ENCODE measurements around the gene FLT3LG.

FLT3LG gene, protein sequence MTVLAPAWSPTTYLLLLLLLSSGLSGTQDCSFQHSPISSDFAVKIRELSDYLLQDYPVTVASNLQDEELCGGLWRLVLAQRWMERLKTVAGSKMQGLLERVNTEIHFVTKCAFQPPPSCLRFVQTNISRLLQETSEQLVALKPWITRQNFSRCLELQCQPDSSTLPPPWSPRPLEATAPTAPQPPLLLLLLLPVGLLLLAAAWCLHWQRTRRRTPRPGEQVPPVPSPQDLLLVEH

DNA sequence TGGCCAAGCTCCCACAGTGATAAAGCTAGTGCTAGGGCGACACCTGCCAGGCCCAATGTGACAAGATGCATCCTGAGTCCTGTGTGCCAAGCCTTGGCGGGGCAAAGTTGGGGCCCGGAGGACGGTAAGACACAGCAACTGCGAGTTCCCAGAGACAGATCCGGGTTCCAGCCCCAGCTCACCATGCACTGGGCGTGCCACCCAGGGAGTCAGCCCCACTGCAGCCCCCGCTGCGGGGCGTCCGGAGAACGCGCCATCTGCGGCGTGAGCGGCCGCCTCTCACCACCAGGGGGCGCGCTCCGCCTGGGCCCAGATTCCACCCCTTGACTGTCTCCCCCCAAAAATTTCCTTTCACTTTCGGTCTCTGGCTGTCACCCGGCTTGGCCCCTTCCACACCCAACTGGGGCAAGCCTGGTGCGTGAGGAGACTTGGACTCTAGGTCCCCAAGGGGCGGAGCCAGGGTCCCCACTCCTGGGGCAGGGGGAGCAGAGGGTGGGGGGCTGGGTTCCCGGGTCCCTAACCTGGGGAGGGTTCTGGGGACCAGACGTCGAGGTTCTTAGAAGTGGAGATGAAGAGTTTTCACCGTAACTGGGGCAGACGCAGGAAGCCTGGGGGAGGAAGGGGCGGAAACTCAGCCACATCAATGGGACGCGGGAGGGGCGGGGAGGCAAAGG lies at the start of gene FLT3LG:
Gene FLT3LG (plus strand): TSS at position 348 of the 674 bp plus-strand sequence. CDS start 425 bp downstream, outside the sequence.
- DNase-seq (ENCODE audit: low spot score) = peak; percentile 96

DNA sequence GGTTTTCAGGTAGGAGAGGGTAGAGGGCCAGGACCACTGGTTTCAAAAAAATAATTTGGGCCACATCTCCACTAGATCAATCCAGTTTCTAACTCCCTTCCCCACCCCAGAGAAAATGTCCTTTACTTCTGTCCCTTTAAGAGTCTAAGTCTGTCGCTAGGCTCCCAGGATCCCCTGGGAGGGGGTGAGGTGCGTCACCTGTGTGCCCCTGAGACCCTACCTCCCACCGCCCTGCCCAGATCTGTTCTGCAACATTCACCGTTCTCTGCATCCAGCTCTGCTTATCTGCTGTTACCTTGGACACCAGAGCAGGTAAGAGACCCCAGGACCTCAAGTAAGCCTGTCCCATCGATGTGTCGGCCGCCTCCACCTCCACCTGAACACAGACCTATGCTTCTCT lies 48.8 kb upstream of the FLT3LG start, which contains the start of gene GFY:
Gene GFY (plus strand): TSS at position 211 of the 400 bp plus-strand sequence. CDS start 1,043 bp downstream, outside the sequence.
- DNase-seq (ENCODE audit: low spot score) = no peak

DNA sequence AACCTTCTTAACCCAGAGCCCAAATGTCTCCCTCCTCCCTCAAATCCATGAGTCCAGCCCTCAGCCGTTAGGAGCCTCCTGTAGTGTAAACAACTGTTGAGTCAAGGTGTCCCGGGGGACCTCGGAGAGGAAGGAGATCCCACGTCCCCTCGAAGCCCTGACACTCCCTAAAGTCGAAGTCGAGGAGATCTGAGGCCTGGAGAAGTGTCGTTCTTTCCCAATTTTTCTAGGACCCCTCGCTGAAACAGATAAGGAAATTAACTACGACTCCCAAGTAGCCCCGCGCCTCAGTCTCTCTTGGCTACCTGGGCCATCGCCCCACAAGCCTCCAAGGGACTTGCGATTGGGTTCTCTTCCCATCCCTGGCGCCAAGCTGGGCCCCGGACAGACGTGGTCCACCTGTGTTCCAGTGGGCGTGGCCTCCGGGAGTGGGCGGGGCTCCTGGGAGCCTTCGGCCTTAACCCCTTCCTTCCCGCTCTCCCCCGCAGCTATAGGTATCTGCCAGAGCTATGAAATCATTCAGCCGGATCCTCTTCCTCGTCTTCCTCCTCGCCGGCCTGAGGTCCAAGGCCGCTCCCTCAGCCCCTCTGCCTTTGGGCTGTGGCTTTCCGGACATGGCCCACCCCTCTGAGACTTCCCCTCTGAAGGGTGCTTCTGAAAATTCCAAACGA lies 48.0 kb upstream of the FLT3LG start:
- DNase-seq (ENCODE audit: low spot score) = no peak

DNA sequence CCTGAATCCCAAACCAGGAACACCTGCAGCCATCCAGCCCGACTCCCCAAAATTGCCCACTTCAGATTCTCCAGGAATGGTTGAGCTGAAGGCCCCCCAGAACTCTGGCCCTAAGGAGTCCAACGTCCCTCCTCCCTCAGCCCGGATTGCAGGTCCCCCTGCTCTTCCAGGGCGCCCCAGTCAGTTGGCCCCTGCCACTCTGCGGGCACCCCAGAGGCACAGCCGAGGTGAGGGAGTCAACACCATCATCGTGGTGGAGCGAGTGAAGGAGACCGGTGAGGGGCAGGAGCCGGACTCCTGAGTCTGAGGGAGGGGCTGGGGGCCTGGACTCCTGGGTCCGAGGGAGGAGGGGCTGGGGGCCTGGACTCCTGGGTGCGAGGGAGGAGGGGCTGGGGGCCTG lies 46.7 kb upstream of the FLT3LG start:
- no peak for DNase-seq (ENCODE audit: low spot score)

DNA sequence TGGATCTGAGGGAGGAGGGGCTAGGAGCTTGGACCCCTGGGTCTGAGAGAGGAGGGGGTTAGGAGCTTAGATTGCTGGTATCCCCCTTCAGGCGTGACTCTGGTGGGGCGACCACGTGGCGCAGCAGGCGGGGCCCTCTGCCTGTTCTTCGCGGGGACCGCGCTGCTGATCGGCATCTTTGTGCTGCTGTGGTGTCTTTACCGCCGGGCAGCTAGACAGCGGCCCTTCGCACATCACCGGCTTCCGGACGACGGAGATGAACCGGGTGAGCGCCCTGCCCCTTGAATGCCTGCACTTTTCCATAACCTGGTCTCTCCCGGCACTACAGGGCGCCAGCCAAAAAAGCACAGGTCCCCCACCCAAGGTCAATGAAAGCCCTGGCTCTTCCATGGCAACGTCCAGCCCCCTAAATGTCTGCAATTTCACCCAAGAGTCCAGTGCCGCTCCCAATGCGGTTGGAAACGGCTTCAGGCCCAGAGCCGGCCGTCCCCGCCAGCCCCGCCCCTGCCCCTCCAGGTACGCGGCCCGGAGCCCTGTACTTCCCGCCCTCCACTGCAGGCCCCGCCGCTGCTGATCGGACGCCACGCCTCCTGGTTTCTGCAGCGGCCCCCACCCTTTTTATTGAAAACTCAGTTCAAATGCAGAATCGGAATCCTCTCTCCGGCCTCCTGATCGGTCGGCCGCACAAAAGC lies 46.0 kb upstream of the FLT3LG start:
- no peak for DNase-seq (ENCODE audit: low spot score)

DNA sequence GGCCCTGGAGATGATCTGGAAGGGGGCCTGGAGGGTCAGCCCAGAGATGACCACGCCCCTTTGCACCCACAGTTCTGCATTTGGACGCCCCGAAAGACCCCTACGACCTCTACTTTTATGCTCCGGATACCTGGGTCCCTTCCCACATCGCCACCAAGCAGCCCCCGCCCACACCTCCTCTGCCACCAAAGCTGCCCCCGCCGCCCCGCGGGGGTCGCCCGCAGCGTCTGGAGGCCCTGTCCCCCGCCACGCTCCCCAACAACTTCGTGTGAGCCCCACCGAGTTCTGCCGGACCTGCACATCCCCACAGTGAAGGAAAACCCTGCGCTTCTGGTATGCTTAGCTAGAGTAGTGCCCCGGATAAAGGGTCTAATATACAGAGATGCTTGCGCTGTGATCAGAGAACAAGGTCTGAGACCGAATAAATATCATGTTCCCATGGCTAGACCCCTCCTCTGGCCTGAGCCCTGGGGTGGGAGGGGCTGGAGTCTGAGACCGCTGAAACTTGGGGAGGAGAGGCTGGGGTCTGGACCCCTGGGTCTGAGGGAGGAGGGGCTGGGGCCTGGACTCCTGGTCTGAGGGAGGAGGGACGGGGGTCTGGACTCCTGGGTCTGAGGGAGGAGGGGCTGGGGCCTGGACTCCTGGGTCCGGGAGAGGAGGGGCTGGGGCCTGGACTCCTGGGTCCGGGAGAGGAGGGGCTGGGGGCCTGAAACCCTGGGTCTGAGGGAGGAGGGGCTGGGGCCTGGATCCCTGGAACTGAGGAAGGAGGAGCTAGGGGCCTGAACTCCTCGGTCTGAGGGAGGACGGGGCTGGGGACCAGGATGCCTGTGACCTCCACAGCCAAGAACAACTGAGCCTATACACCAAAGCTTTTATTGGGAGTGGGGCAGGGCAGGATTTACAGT lies 45.2 kb upstream of the FLT3LG start:
- no peak for DNase-seq (ENCODE audit: low spot score)

DNA sequence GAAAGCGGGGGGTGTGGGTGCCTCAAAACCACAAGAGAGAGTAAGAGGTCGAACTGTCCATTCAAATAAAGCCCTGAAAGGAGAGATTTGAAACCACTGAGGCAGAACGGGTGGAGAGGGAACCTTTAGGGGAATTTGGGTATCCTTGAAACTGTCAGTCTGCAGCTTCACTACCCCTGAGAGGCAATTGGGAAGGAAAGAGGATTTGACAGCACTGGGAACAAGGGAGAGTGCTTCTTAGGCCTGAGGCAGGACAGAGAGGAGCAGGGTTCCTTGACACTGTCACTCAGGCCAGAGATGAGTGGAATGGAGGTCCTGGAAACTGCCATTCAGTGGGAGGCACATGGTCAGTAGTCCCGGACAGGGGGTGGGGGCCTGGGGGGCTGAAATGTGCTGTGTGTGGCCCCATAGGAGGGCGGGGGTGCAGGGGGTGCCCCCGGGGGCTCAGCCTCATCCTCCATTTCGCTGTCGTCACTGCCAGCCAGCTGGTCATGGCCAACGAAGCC lies 43.8 kb upstream of the FLT3LG start:
- DNase-seq (ENCODE audit: low spot score) = no peak

DNA sequence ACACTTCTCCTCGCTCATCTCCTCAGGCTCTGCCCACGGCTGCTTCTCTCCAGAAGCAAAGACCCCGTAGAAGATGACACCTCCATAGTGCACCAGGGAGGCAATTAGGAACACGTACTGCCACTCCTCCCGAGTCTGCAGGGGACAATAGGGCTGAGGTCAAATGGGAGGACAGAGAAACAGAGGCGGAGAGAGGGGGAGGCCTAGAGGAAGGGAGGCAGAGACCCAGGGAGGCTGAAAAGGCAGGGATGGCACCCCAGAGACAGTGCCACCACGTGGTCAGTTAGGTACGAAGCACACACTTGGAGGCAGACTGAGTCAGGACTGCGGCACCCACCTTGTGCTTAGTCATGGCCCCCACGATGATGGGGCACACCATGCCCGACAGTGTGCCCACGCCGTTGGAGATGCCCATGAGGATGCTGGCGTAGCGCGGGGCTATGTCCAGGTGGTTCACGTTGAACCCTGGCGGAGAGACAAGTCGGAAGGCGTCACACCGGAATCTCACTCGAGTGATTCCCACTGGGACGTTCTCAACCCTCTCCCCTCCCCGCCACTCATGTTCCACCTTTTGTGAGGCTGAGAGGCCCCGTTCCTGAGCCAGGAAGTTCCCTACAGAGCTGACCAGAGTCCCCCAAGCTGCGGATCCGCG lies 43.2 kb upstream of the FLT3LG start:
- no peak for DNase-seq (ENCODE audit: low spot score)

DNA sequence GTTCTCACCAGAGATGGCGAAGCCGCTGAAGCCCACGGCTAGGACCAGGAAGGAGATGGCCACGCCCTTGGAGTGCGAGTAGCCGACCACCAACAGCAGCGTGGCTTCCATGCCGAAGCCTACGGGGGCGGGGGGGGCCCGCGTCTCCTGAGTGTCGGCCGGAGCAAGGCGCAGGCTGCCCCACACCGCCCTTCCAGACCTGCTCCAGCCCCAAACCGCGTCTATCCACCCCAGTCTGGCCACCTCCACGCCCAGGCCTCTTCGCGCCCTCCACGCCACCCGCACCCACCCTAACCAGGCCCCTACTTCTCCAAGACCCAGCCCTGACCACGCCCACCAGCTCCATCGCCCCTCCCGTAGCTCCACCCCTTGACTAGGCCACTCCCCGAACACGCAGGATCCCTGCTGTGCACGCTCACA lies 42.7 kb upstream of the FLT3LG start:
- DNase-seq (ENCODE audit: low spot score) = no peak

DNA sequence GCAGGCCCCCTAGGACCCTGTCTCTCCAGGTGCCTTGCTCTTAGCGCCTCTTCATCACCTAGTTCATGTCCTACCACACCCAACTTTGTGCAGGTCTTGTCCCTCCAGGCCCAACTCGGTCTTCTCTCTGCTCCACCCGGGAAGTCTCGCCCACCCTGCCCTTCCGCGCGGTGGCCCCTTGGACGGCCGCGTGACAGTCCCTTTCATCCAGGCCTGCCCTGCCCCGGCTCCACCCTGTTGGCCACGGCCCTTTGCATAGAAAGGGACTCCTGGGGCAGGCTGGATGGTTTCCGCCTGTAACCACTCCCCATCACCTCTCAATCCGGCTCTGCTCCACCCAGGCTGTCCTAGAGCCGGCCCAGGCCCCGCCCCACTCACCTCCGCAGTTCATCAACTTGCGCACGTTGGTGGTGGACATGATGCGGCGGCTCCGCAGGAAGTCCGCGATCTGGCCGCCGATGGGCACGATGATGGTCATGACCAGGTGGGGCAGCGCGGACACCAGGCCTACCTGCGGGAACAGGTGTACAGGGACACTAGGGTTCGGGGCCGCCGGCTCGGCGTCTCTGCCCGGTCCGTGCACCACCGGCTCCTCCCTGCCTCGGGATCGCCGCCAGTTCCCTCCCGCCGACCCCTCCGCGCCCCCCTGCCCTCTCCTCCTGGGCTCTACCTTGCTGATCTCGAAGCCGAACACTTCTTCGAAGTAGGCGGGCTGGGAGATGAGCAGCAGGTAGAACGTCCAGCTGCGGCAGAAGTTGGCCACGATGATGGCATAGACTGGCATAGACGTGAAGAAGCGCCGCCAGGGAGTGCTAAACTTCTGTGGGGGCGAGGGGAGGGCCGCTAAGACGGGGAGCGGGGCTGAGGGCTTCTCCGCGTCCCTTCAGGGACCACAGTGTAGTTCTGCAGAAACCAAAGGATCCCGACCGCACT lies 41.6 kb upstream of the FLT3LG start:
- DNase-seq (ENCODE audit: low spot score) = no peak

DNA sequence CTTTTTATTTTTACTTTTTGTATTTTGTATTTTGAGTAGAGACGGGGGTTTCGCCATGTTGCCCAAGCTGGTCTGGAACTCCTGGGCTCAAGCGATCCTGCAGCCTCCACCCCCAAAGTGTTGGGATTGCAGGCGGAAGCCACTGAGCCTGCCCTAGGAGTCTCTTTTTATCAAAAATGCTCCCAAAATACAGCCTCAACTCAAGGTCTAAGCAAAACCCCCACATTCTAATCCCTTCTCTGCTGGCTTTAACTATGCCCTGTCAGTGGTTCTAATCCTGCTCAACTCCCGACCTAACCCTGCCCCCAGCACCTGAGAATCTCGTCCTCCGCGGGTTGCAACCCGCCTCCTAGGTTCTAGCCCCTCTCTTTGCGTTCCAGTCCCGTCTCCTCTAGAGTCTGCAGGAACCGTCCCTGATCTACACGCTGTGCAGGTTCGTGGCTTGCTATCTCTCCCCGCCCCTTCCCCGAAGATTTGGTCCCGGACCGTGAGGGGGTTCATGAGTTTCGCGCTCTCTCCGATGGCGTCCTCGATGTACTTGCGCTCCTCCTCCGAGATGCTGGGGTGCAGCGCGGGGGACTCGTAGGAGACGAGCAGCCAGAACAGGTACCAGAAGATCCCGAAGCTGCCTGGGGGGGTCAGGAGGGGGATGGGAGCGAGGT lies 40.6 kb upstream of the FLT3LG start:
- DNase-seq (ENCODE audit: low spot score) = no peak

DNA sequence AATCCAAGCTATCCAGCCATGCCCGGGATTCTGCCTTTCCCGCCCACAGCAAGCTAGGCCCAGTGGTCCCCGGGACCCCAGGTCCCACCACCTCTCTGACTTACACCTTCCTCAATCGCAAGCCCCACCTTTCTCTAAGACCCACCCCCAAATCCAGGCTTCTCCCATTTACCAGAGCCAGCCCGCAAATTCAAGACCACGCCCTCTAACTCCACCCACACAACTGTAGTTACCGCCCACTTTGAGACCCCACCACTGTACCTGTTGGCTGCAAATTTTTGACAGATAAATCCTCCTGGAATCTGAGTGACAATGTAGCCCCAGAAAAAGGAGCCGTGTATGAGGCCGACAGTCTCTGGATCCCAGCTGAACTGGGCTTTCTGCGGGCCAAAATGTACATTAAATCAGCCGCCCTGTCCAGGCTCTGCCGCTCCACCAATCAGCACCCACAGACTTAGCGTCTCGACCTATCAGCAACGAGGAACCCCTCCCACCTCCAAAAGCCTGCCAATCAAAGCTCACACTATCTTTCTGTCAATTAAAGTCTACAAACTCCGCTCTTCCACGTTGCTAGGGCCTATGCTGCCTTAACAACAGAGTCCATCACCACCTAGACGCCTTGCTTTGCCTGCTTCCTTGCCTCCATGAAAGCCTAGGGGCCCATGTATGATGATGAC lies 39.0 kb upstream of the FLT3LG start:
- DNase-seq (ENCODE audit: low spot score) = no peak

DNA sequence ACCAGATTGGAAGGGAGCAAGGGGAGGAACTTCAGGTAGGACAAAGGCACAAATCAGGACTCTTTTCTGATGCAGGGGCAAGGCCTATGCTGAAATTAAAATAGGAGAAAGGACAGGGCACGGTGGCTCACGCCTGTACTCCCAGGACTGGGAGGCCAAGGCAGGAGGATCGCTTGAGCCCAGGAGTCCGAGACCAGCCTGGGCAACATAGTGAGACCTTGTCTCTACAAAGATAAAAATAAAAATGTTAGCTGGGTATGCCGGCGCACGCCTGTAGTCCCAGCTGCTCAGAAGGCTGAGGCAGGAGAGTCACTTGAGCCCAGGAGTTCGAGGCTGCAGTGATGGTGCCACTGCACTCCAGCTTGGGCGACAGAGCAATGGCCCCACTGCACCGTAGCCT lies 38.3 kb upstream of the FLT3LG start:
- no peak for DNase-seq (ENCODE audit: low spot score)

DNA sequence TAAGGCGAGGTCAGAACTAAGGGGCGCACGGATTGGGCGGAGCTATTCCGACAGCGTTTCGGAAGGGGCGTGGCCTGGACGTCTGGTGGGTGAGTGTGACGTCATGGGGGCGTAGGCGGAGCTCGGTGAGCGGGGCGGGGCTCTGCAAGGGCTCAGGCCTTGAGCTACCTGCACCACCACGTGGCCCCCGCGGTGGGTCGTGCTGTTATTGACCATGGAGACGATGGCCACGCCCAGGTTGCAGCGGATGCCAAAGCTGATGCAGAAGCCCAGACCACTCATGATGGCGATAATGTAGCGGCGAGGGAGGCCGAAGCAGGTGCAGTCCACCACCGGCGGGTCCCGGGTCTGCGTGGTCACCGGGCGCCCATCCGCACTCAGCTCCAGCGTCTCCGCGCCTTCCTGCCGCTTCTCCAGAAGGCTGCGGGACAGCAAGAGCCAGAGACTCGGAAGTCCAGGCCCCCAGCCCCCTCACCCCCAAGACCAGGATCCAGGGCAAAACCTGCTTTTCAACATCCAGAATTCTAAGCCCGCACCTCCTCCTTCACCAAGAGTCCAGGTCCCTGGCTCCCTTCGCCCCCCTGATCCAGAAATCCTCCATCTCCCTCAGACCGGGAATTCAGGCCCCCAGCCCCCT lies 37.5 kb upstream of the FLT3LG start:
- DNase-seq (ENCODE audit: low spot score) = no peak

DNA sequence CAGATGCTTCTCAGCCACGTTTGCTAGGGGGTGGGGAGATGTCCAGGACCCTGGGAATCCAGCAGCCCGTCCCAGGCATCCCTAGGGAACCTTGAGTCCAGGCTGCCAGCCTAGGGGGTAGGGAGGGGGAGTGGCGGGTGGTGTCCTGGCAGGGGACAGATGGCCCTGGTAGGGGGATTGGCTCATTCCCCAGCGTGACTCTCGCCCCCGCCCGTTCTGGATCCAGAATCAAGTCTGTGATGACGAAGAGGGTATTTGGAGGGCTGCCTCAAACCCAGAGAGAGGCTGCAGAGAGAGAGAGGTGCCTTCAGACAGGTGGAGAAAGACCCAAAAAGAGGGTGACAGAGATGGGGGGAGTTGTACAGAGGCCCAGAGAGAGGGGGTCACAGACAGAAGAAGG lies 36.8 kb upstream of the FLT3LG start:
- no peak for DNase-seq (ENCODE audit: low spot score)

DNA sequence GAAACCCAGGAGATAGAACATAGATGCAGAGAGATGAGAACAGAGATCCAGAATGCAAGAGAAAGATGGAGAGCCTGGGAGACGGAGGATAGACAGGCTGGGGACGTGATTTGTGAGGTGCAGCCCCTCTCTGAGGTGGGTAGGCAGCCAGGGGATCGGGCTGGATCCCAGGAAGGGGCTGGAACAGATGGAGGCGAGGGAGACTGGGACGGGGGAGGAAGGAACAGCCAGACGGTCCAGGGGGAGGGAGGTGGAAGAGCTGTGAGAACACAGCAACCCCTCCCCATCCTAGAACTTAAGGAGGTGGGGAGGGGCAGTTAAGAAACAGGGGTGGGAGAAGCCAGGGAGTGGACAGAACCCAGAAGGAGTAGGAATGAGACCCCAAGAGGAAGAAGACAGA lies 35.8 kb upstream of the FLT3LG start:
- no peak for DNase-seq (ENCODE audit: low spot score)

DNA sequence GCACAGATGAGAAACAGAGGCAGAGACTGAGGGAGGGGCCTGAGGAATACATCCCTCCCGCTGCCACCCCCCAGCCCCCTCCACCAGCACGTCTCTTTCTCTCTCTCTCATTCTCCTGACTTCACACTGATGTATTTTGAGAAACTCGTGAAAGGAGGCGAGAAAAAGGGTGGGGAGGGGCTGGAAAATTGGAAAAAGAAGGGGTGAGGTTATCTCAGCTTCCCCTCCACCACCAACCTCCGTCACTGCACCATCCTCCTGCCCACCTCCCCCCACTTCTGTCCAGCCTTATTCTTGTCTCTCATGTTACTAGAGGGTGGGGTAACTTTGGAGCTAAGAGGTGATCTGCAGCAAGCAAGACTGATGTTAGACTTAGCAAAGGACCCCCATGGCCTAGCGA lies 34.2 kb upstream of the FLT3LG start:
- no peak for DNase-seq (ENCODE audit: low spot score)

Data from AG08396 (cell line).